ENCODE results near the gene RBM47. TPM values are rescaled to one million over a fixed set of nuclear protein-coding genes. Genes with fewer than 3 reads are reported as not detected.

RBM47 gene
- total RNA-seq, 1 experiment from 2014 or later, result 0.28 TPM

- H3K27ac ChIP-seq (ENCODE audit: low read depth, low read length, poor library complexity, severe bottlenecking), result no peak overlapping the region
- BruUV-seq (replicated peaks), result no TSS peak
- POLR2A ChIA-PET (ENCODE audit: low non-redundant PET), result no interaction called here
- intact Hi-C loops (cut with micrococcal nuclease; ENCODE audit: unreplicated experiment), result no loop called here
- no peaks in the 10 kb centered on the region for H3K4me1 ChIP-seq (ENCODE audit: insufficient read depth, low read length, poor library complexity, severe bottlenecking)
- DNase-seq (ENCODE audit: low spot score), result no peak
- no peak overlapping the region for H3K4me3 ChIP-seq (ENCODE audit: low read depth, low read length, poor library complexity, severe bottlenecking)
- no peaks in the 10 kb centered on the region for H3K9me3 ChIP-seq (ENCODE audit: low read depth, low read length, poor library complexity, severe bottlenecking)
- CTCF ChIA-PET, result no interaction called here
- TF ChIP-seq EZH2 (IDR thresholded peaks at IDR 0.05; ENCODE audit: borderline replicate concordance, low read depth, low read length, poor library complexity, severe bottlenecking) (no peak), CTCF (conservative IDR thresholded peaks at IDR 0.05; ENCODE audit: low read depth, low read length) (no peak)
- no peaks in the 10 kb centered on the region for H3K27me3 ChIP-seq (replicated peaks; ENCODE audit: insufficient read depth, low read depth, low read length, poor library complexity)
- H3K36me3 ChIP-seq (ENCODE audit: insufficient read depth, low read length, poor library complexity, severe bottlenecking), result no peaks in the 10 kb centered on the region
Observed at GRCh38 chr4:40548256-40548655, 81.4 kb downstream of the RBM47 start.

- POLR2A ChIA-PET (ENCODE audit: low non-redundant PET), result no interaction called here
- BruUV-seq (replicated peaks), result no TSS peak
- Histone ChIP-seq H3K4me3 (ENCODE audit: low read depth, low read length, poor library complexity, severe bottlenecking) (no peak overlapping the region), H3K4me1 (ENCODE audit: insufficient read depth, low read length, poor library complexity, severe bottlenecking) (no peaks in the 10 kb centered on the region), H3K27me3 (replicated peaks; ENCODE audit: insufficient read depth, low read depth, low read length, poor library complexity) (no peaks in the 10 kb centered on the region), H3K36me3 (ENCODE audit: insufficient read depth, low read length, poor library complexity, severe bottlenecking) (no peaks in the 10 kb centered on the region), H3K9me3 (ENCODE audit: low read depth, low read length, poor library complexity, severe bottlenecking) (no peaks in the 10 kb centered on the region), H3K27ac (ENCODE audit: low read depth, low read length, poor library complexity, severe bottlenecking) (no peak overlapping the region)
- intact Hi-C loops (cut with micrococcal nuclease; ENCODE audit: unreplicated experiment), result no loop called here
- CTCF ChIA-PET, result no interaction called here
- no peak for TF ChIP-seq CTCF (conservative IDR thresholded peaks at IDR 0.05; ENCODE audit: low read depth, low read length)
- TF ChIP-seq EZH2 (IDR thresholded peaks at IDR 0.05; ENCODE audit: borderline replicate concordance, low read depth, low read length, poor library complexity, severe bottlenecking), result no peak
- no peak for DNase-seq (ENCODE audit: low spot score)
Observed at GRCh38 chr4:40547789-40548132, 81.9 kb downstream of the RBM47 start.

GRCh38 chr4:40546969-40547788 lies 82.5 kb downstream of the RBM47 start:
- H3K27me3 ChIP-seq (replicated peaks; ENCODE audit: insufficient read depth, low read depth, low read length, poor library complexity), result no peaks in the 10 kb centered on the region
- no peaks in the 10 kb centered on the region for H3K9me3 ChIP-seq (ENCODE audit: low read depth, low read length, poor library complexity, severe bottlenecking)
- no peak overlapping the region for H3K4me3 ChIP-seq (ENCODE audit: low read depth, low read length, poor library complexity, severe bottlenecking)
- H3K27ac ChIP-seq (ENCODE audit: low read depth, low read length, poor library complexity, severe bottlenecking), result no peak overlapping the region
- H3K4me1 ChIP-seq (ENCODE audit: insufficient read depth, low read length, poor library complexity, severe bottlenecking), result no peaks in the 10 kb centered on the region
- intact Hi-C loops (cut with micrococcal nuclease; ENCODE audit: unreplicated experiment), result no loop called here
- POLR2A ChIA-PET (ENCODE audit: low non-redundant PET), result interaction anchor here (0.5 kb wide), 1 partner anchor 215 kb away, joined by 7 read pairs; no protein-coding TSS in a partner anchor
- BruUV-seq (replicated peaks), result no TSS peak
- no peak for DNase-seq (ENCODE audit: low spot score)
- CTCF ChIA-PET, result no interaction called here
- H3K36me3 ChIP-seq (ENCODE audit: insufficient read depth, low read length, poor library complexity, severe bottlenecking), result no peaks in the 10 kb centered on the region
- TF ChIP-seq CTCF (conservative IDR thresholded peaks at IDR 0.05; ENCODE audit: low read depth, low read length), result no peak
- TF ChIP-seq EZH2 (IDR thresholded peaks at IDR 0.05; ENCODE audit: borderline replicate concordance, low read depth, low read length, poor library complexity, severe bottlenecking), result no peak
